Hepatocyte (in vitro differentiated cells): ENCODE data around the gene AMMECR1L. TPM values are rescaled to one million over a fixed set of nuclear protein-coding genes. Genes with fewer than 3 reads are reported as not detected.
"Not testable (repeated sequence)": the region's sequence is repeated elsewhere in the genome, so short reads cannot be mapped to it uniquely, and the experiment has no call there.

Experiments used
- DNase-seq: peaks from one replicate; pipeline ENCODE4 v3.0.0-alpha.2; 2016; ENCODE audit warnings: low spot score
- H2AFZ ChIP-seq: fragments of 200-600 bp; sonication (generic); 2 replicates; pipeline ENCODE4 v1.6.0; 2016; ENCODE audit warnings: antibody characterized with exemption, mild to moderate bottlenecking
- H3K27ac ChIP-seq: fragments of 200-600 bp; sonication (generic); 2 replicates; pipeline ENCODE4 v1.5.1; 2016; ENCODE audit warnings: mild to moderate bottlenecking
- H3K27me3 ChIP-seq: fragments of 200-600 bp; sonication (generic); 2 replicates; pipeline ENCODE4 v1.6.1; 2016
- H3K36me3 ChIP-seq: fragments of 200-600 bp; sonication (generic); replicated peaks from 2 replicates; pipeline ENCODE4 v1.5.1; 2016; ENCODE audit warnings: low read depth; ENCODE audit not compliant: insufficient read depth
- H3K4me1 ChIP-seq: fragments of 200-600 bp; sonication (generic); 2 replicates; pipeline ENCODE4 v1.5.1; 2016; ENCODE audit warnings: mild to moderate bottlenecking, moderate library complexity; ENCODE audit not compliant: insufficient read depth
- H3K4me2 ChIP-seq: fragments of 200-600 bp; sonication (generic); 2 replicates; pipeline ENCODE4 v1.6.0; 2016
- H3K4me3 ChIP-seq: fragments of 200-600 bp; sonication (generic); 2 replicates; pipeline ENCODE4 v1.5.1; 2016; ENCODE audit warnings: mild to moderate bottlenecking
- H3K79me2 ChIP-seq: fragments of 200-600 bp; sonication (generic); 2 replicates; pipeline ENCODE4 v1.6.0; 2017; ENCODE audit warnings: mild to moderate bottlenecking
- H3K9me2 ChIP-seq: fragments of 200-600 bp; sonication (generic); replicated peaks from 2 replicates; pipeline ENCODE4 v1.6.0; 2017; ENCODE audit warnings: mild to moderate bottlenecking; ENCODE audit not compliant: insufficient read depth
- H3K9me3 ChIP-seq: fragments of 200-600 bp; sonication (generic); 2 replicates; pipeline ENCODE4 v1.5.1; 2016; ENCODE audit warnings: low read depth, mild to moderate bottlenecking
- H4K20me1 ChIP-seq: fragments of 200-600 bp; sonication (generic); 2 replicates; pipeline ENCODE4 v1.6.0; 2016; ENCODE audit warnings: mild to moderate bottlenecking; ENCODE audit not compliant: insufficient read depth, poor library complexity, severe bottlenecking
- CTCF ChIP-seq: fragments of 200-600 bp; sonication (generic); IDR thresholded peaks from 2 replicates; pipeline ENCODE4 v1.5.1; 2016; ENCODE audit warnings: antibody characterized with exemption, mild to moderate bottlenecking; ENCODE audit not compliant: poor library complexity
- EZH2 ChIP-seq: fragments of 200-600 bp; sonication (generic); IDR thresholded peaks from 2 replicates; pipeline ENCODE4 v1.6.1; 2016; ENCODE audit warnings: antibody characterized with exemption, mild to moderate bottlenecking, borderline replicate concordance
- EZH2phosphoT487 ChIP-seq: fragments of 200-600 bp; sonication (generic); IDR thresholded peaks from one replicate; pipeline ENCODE4 v1.6.1; 2018; ENCODE audit warnings: antibody characterized with exemption, mild to moderate bottlenecking, low read depth, moderate library complexity; ENCODE audit not compliant: unreplicated experiment, severe bottlenecking
- WGBS: methylation state at CpG from one replicate; pipeline ENCODE4 v1.1.6; 2016; ENCODE audit warnings: low lambda C conversion rate; ENCODE audit errors: missing lambda C conversion rate; 5-methylcytosine and 5-hydroxymethylcytosine counted together
- polyA plus RNA-seq: library from polyadenylated mRNA; unstranded; fragments of >200 nt; fragmentation: Nextera tagmentation; extraction: Ambion mirVana; gene quantifications from 2 replicates; pipeline ENCODE4 v1.2.1, GENCODE V29; 2016
- total RNA-seq: library from RNA; depleted of rRNA; stranded (reverse); fragments of >200 nt; gene quantifications from 2 replicates; pipeline ENCODE4 v1.2.3, GENCODE V29; 2014

AMMECR1L gene
- total and polyA plus RNA-seq, 2 experiments from 2014 or later, result 8.1 to 14.7 TPM

DNA sequence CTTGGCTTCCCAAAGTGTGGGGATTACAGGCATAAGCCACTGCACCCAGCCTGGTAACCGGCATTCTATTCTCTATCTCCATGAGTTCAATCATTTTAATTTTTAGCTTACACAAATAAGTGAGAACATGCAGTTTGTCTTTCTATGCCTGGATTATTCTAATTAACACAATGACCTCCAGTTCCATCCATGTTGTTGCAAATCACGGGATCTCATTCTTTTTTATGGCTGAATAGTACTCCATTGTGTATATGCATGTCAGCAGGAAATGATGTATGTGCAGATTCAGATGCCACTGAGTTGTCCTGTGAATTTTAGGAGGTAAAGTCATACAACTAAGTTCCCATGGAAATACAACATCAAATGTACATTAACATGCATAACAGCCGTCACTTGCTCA lies 24.7 kb upstream of the AMMECR1L start:
- DNase-seq, result no peak
- H3K27ac ChIP-seq, result no peak overlapping the region
- no peaks in the 10 kb centered on the region for H3K9me3 ChIP-seq
- no peaks in the 10 kb centered on the region for H4K20me1 ChIP-seq
- no peaks in the 10 kb centered on the region for H3K27me3 ChIP-seq
- no peaks in the 10 kb centered on the region for H3K79me2 ChIP-seq
- no peak overlapping the region for H3K4me3 ChIP-seq
- WGBS, result 98% methylated on average over 3 of the region's 3 CpGs
- no peak overlapping the region for H3K4me2 ChIP-seq
- no peaks in the 10 kb centered on the region for H3K36me3 ChIP-seq
- H3K9me2 ChIP-seq, result no peaks in the 10 kb centered on the region
- no peaks in the 10 kb centered on the region for H3K4me1 ChIP-seq
- TF ChIP-seq CTCF (no peak), EZH2 (no peak)
- H2AFZ ChIP-seq, result no peak overlapping the region

GRCh38 chr2:127909019-127909418 lies 23.3 kb upstream of the AMMECR1L start:
- 71% methylated on average over 6 of the region's 6 CpGs for WGBS
- no peak overlapping the region for H2AFZ ChIP-seq
- H3K27ac ChIP-seq, result no peak overlapping the region
- H3K9me3 ChIP-seq, result no peaks in the 10 kb centered on the region
- H4K20me1 ChIP-seq, result no peaks in the 10 kb centered on the region
- no peak overlapping the region for H3K4me2 ChIP-seq
- no peak for DNase-seq
- no peaks in the 10 kb centered on the region for H3K4me1 ChIP-seq
- H3K79me2 ChIP-seq, result no peaks in the 10 kb centered on the region
- H3K36me3 ChIP-seq, result no peaks in the 10 kb centered on the region
- no peaks in the 10 kb centered on the region for H3K9me2 ChIP-seq
- TF ChIP-seq CTCF (no peak), EZH2 (no peak), EZH2phosphoT487 (no peak)
- H3K4me3 ChIP-seq, result no peak overlapping the region
- H3K27me3 ChIP-seq, result no peaks in the 10 kb centered on the region

- WGBS, result 95% methylated on average over 12 of the region's 12 CpGs
- not testable (repeated sequence) for H4K20me1 ChIP-seq, DNase-seq, H3K4me3 ChIP-seq, H3K9me3 ChIP-seq, H3K27ac ChIP-seq, H3K36me3 ChIP-seq, H3K4me2 ChIP-seq, H3K27me3 ChIP-seq, H2AFZ ChIP-seq, H3K9me2 ChIP-seq, H3K4me1 ChIP-seq, H3K79me2 ChIP-seq
Measured at GRCh38 chr2:127907733-127908400, 22.1 kb upstream of the AMMECR1L start.

DNA sequence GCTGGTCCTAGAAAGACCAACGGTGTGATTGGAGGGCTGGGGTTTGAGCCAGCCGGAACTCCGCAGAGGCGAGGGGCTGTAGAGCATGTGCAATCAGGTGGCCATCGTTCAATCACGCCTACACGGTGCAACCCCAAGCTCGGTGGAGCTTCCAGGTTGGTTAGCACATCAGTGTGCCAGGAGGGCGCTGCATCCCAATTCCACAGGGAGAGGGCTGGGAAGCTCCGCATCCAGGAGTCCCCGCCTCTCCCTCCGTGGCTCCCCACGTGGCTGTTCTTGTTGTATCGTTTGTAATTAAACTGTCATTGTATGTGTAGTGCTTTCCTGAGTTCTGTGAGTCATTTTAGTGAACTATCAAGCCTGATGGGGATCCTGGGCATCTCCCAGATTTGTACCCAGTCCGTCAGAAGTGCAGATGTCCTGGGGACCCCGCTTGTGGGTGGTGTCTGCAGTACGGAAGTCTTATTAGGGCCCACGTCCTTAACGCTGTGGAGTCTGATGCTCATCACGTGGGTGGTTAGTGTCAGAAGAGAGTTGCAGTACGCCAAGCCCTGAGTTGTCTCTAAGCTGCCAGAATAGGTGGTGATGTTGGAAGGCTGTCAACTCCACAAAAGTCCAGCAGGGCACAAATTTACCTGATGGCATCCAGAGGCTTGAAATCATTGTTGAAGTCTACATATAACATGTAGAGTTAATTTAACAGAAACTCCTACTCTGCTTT lies 20.6 kb upstream of the AMMECR1L start:
- no peak overlapping the region for H2AFZ ChIP-seq
- H3K4me3 ChIP-seq, result no peak overlapping the region
- H3K79me2 ChIP-seq, result no peaks in the 10 kb centered on the region
- TF ChIP-seq CTCF, result no peak
- no peak for TF ChIP-seq EZH2
- TF ChIP-seq EZH2phosphoT487, result no peak
- no peaks in the 10 kb centered on the region for H4K20me1 ChIP-seq
- no peaks in the 10 kb centered on the region for H3K27me3 ChIP-seq
- no peaks in the 10 kb centered on the region for H3K4me1 ChIP-seq
- H3K9me3 ChIP-seq, result no peaks in the 10 kb centered on the region
- 59% methylated on average over 21 of the region's 21 CpGs for WGBS
- DNase-seq, result no peak
- no peak overlapping the region for H3K27ac ChIP-seq
- no peak overlapping the region for H3K4me2 ChIP-seq
- no peaks in the 10 kb centered on the region for H3K36me3 ChIP-seq
- no peaks in the 10 kb centered on the region for H3K9me2 ChIP-seq
